Caco-2 (cell line): ENCODE data around the gene MACROD2. TPM values are rescaled to one million over a fixed set of nuclear protein-coding genes. Genes with fewer than 3 reads are reported as not detected.

ENCODE experiments used
- BruUV-seq: library from RNA; stranded (reverse); fragments of 400-500 nt; replicated peaks from 2 replicates; lab custom pipeline; 2021; lab: Mats Ljungman, UMichigan
- CTCF ChIA-PET: fragments of 300-600 bp; sonication (Branson Sonifier 250); formaldehyde crosslinking; loops from one replicate; lab custom pipeline; 2022; ENCODE audit warnings: antibody characterized with exemption; lab: Charles Lee
- POLR2A ChIA-PET: fragments of 300-600 bp; sonication (Branson Sonifier 250); formaldehyde crosslinking; loops from one replicate; lab custom pipeline; 2022; ENCODE audit warnings: antibody characterized with exemption; lab: Charles Lee
- DNase-seq, 2 experiments: peaks; one replicate each; pipeline versions ENCODE4 v3.0.0 to v3.0.0-alpha.2; 2020 to 2022
- H3K27me3 ChIP-seq: replicated peaks from 2 replicates; pipeline ENCODE4 v1.6.0; 2011; ENCODE audit warnings: low read length; ENCODE audit not compliant: control insufficient read depth, insufficient read depth
- H3K36me3 ChIP-seq: 2 replicates; pipeline ENCODE4 v1.5.1; 2011; ENCODE audit warnings: low read length; ENCODE audit not compliant: control insufficient read depth, insufficient read depth
- H3K4me1 ChIP-seq: fragments of 250-450 bp; sonication (Bioruptor Pico); 2 replicates; pipeline ENCODE4 v1.5.1; 2020; ENCODE audit warnings: mild to moderate bottlenecking
- H3K4me3 ChIP-seq: 2 replicates; pipeline ENCODE4 v1.5.1; 2011; ENCODE audit warnings: low read depth, mild to moderate bottlenecking, control low read depth, low read length
- H3K9me3 ChIP-seq: fragments of 250-450 bp; sonication (Bioruptor Pico); 2 replicates; pipeline ENCODE4 v1.5.1; 2020; ENCODE audit warnings: mild to moderate bottlenecking, moderate library complexity
- H3K27ac Mint-ChIP-seq: one replicate; pipeline ENCODE4 v1.8.0; 2022; ENCODE audit warnings: mixed read lengths; ENCODE audit not compliant: unreplicated experiment
- H3K27me3 Mint-ChIP-seq: one replicate; pipeline ENCODE4 v1.8.0; 2022; ENCODE audit warnings: mixed read lengths; ENCODE audit not compliant: insufficient read depth, unreplicated experiment
- H3K36me3 Mint-ChIP-seq: one replicate; pipeline ENCODE4 v1.8.0; 2022; ENCODE audit warnings: mild to moderate bottlenecking, mixed read lengths; ENCODE audit not compliant: insufficient read depth, unreplicated experiment
- H3K4me1 Mint-ChIP-seq: one replicate; pipeline ENCODE4 v1.8.0; 2022; ENCODE audit warnings: low read depth, mixed read lengths; ENCODE audit not compliant: unreplicated experiment
- H3K4me3 Mint-ChIP-seq: one replicate; pipeline ENCODE4 v1.8.0; 2022; ENCODE audit warnings: mild to moderate bottlenecking, moderate library complexity, mixed read lengths; ENCODE audit not compliant: unreplicated experiment
- H3K9me3 Mint-ChIP-seq: one replicate; pipeline ENCODE4 v1.8.0; 2022; ENCODE audit warnings: mixed read lengths; ENCODE audit not compliant: unreplicated experiment
- CTCF ChIP-seq, 2 experiments: fragments of 200-600 bp in 1 of 2; IDR thresholded peaks; 1 replicate in 1 of 2; 2 replicates in 1 of 2; pipeline versions ENCODE4 v1.5.1 to v1.8.0; 2011 to 2022; ENCODE audit warnings: antibody characterized with exemption in 1 of 2, control low read depth in 1 of 2, inconsistent platforms in 1 of 2, low read depth in 1 of 2, low read length in 1 of 2, mild to moderate bottlenecking in 1 of 2, moderate library complexity in 1 of 2; ENCODE audit not compliant: insufficient read depth in 1 of 2, severe bottlenecking in 1 of 2, unreplicated experiment in 1 of 2
- intact Hi-C: fragments of 100-400 bp; cut with micrococcal nuclease; formaldehyde crosslinking; loops from one replicate; pipeline ENCODE4 v1.10.0; 2022; ENCODE audit not compliant: unreplicated experiment
- total RNA-seq: library from RNA; stranded (reverse); gene quantifications from 2 replicates; pipeline ENCODE4 v1.2.3, GENCODE V29; 2022

The MACROD2 gene
- total RNA-seq, 1 experiment from 2014 or later: 6.4 TPM

DNA sequence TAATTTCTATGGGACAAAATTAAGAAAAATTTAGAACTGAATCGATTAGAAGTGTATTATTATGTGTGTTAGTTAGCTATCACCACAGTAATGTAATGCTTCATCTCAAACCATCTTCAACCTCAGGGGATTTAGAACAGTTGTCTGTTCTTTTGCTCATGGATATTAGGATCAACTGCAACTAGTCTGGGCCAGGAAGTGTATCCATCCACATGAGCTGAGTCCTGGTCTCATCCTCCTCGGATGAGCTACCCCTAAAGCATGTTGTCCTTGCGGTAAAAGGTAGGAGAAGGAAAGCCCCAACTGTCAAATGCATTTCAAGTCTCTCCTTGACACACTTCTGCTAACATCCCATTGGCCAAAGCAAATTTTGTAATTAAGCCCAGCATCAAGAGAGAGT is 2040.3 kb downstream of the MACROD2 start:
- no peaks in the 10 kb centered on the region for H3K36me3 Mint-ChIP-seq
- Histone ChIP-seq H3K9me3 (no peaks in the 10 kb centered on the region), H3K27me3 (no peaks in the 10 kb centered on the region), H3K4me3 (no peak overlapping the region), H3K4me1 (no peaks in the 10 kb centered on the region), H3K36me3 (no peaks in the 10 kb centered on the region)
- no peak for DNase-seq
- H3K27me3 Mint-ChIP-seq: peaks cover 21% of the 10 kb centered on the region
- POLR2A ChIA-PET: no interaction called here
- BruUV-seq: no TSS peak
- H3K4me1 Mint-ChIP-seq: no peaks in the 10 kb centered on the region
- no peak for TF ChIP-seq CTCF (IDR thresholded peaks at IDR 0.05; ENCODE audit: insufficient read depth in 1 of 2, low read depth in 1 of 2, low read length in 1 of 2, severe bottlenecking in 1 of 2, unreplicated experiment in 1 of 2)
- CTCF ChIA-PET: no interaction called here
- no peak overlapping the region for H3K4me3 Mint-ChIP-seq
- intact Hi-C loops: no loop called here
- H3K9me3 Mint-ChIP-seq: no peaks in the 10 kb centered on the region
- H3K27ac Mint-ChIP-seq: no peak overlapping the region

GRCh38 chr20:16036331-16036730 is 2041.0 kb downstream of the MACROD2 start:
- BruUV-seq: no TSS peak
- no peaks in the 10 kb centered on the region for H3K4me1 ChIP-seq
- Mint-ChIP-seq H3K27ac (no peak overlapping the region), H3K4me3 (no peak overlapping the region), H3K9me3 (no peaks in the 10 kb centered on the region), H3K36me3 (no peaks in the 10 kb centered on the region), H3K4me1 (no peaks in the 10 kb centered on the region), H3K27me3 (peaks cover 18% of the 10 kb centered on the region)
- POLR2A ChIA-PET: no interaction called here
- intact Hi-C loops: no loop called here
- CTCF ChIA-PET: no interaction called here
- no peak for DNase-seq
- H3K36me3 ChIP-seq: no peaks in the 10 kb centered on the region
- H3K27me3 ChIP-seq: no peaks in the 10 kb centered on the region
- no peak overlapping the region for H3K4me3 ChIP-seq
- TF ChIP-seq CTCF (IDR thresholded peaks at IDR 0.05; ENCODE audit: insufficient read depth in 1 of 2, low read depth in 1 of 2, low read length in 1 of 2, severe bottlenecking in 1 of 2, unreplicated experiment in 1 of 2): no peak
- no peaks in the 10 kb centered on the region for H3K9me3 ChIP-seq

GRCh38 chr20:16040742-16041141 is 2045.4 kb downstream of the MACROD2 start:
- Mint-ChIP-seq H3K27ac (no peak overlapping the region), H3K27me3 (peaks cover 11% of the 10 kb centered on the region), H3K4me3 (no peak overlapping the region), H3K9me3 (no peaks in the 10 kb centered on the region), H3K4me1 (no peaks in the 10 kb centered on the region), H3K36me3 (no peaks in the 10 kb centered on the region)
- Histone ChIP-seq H3K9me3 (no peaks in the 10 kb centered on the region), H3K4me1 (no peaks in the 10 kb centered on the region), H3K36me3 (no peaks in the 10 kb centered on the region), H3K27me3 (no peaks in the 10 kb centered on the region), H3K4me3 (no peak overlapping the region)
- no peak for TF ChIP-seq CTCF (IDR thresholded peaks at IDR 0.05; ENCODE audit: insufficient read depth in 1 of 2, low read depth in 1 of 2, low read length in 1 of 2, severe bottlenecking in 1 of 2, unreplicated experiment in 1 of 2)
- POLR2A ChIA-PET: no interaction called here
- BruUV-seq: no TSS peak
- DNase-seq: no peak
- intact Hi-C loops: no loop called here
- CTCF ChIA-PET: no interaction called here
